ENCODE data around the gene OR51Q1. TPM values are rescaled to one million over a fixed set of nuclear protein-coding genes. Genes with fewer than 3 reads are reported as not detected.

The OR51Q1 gene
- total and polyA plus RNA-seq, 4 donors = not detected

- no peak overlapping the region for H3K27ac ChIP-seq (ENCODE audit: low read depth in 1 of 2, low read length in 2 of 2)
- H3K4me1 ChIP-seq (ENCODE audit: control insufficient read depth in 4 of 4, insufficient read depth in 4 of 4, low read length in 3 of 4) = no peaks in the 10 kb centered on the region
- WGBS = 62% methylated on average over 5 of the region's 5 CpGs
- peaks cover 0 to 2% (median 0%) of the 10 kb centered on the region in 4 donors for H3K27me3 ChIP-seq (ENCODE audit: control insufficient read depth in 4 of 4, insufficient read depth in 4 of 4, low read length in 3 of 4)
- TF ChIP-seq RAD21 (IDR thresholded peaks at IDR 0.05) = no peak
- TF ChIP-seq ATF3 (IDR thresholded peaks at IDR 0.05) = no peak
- TF ChIP-seq SP1 (IDR thresholded peaks at IDR 0.05) = no peak
- no peak for TF ChIP-seq JUND (IDR thresholded peaks at IDR 0.05)
- H3K9me3 ChIP-seq (ENCODE audit: control insufficient read depth in 4 of 4, low read length in 3 of 4) = no peaks in the 10 kb centered on the region
- no peaks in the 10 kb centered on the region for H3K36me3 ChIP-seq (ENCODE audit: control insufficient read depth in 4 of 4, insufficient read depth in 3 of 4, low read depth in 1 of 4, low read length in 3 of 4)
- no peak overlapping the region for H3K4me3 ChIP-seq (ENCODE audit: low read depth in 1 of 3, low read length in 3 of 3)
- H3K9ac ChIP-seq (ENCODE audit: low read depth in 1 of 2, low read length in 2 of 2) = no peak overlapping the region
- no peak for DNase-seq (ENCODE audit: low spot score)
Measured at GRCh38 chr11:5420993-5421392, 918 bp upstream of the OR51Q1 start.

- H3K4me3 ChIP-seq (ENCODE audit: low read depth in 1 of 3, low read length in 3 of 3) = no peak overlapping the region
- no peaks in the 10 kb centered on the region for H3K4me1 ChIP-seq (ENCODE audit: control insufficient read depth in 4 of 4, insufficient read depth in 4 of 4, low read length in 3 of 4)
- peaks cover 0 to 6% (median 0%) of the 10 kb centered on the region in 4 donors for H3K27me3 ChIP-seq (ENCODE audit: control insufficient read depth in 4 of 4, insufficient read depth in 4 of 4, low read length in 3 of 4)
- no peaks in the 10 kb centered on the region for H3K9me3 ChIP-seq (ENCODE audit: control insufficient read depth in 4 of 4, low read length in 3 of 4)
- no peak overlapping the region for H3K9ac ChIP-seq (ENCODE audit: low read depth in 1 of 2, low read length in 2 of 2)
- 36% methylated on average over 3 of the region's 3 CpGs for WGBS
- TF ChIP-seq YY1 (IDR thresholded peaks at IDR 0.05) (no peak), HNF4G (IDR thresholded peaks at IDR 0.05) (no peak), RAD21 (IDR thresholded peaks at IDR 0.05) (no peak), FOXA2 (IDR thresholded peaks at IDR 0.05) (no peak), HNF4A (conservative IDR thresholded peaks at IDR 0.05) (no peak), NR2F2 (IDR thresholded peaks at IDR 0.05) (no peak), GABPA (IDR thresholded peaks at IDR 0.05 in 1 of 2, conservative IDR thresholded peaks at IDR 0.05 in 1 of 2) (no peak), RXRA (IDR thresholded peaks at IDR 0.05) (no peak), ZBTB33 (IDR thresholded peaks at IDR 0.05) (no peak), SP1 (IDR thresholded peaks at IDR 0.05) (no peak), EGR1 (IDR thresholded peaks at IDR 0.05; ENCODE audit: low read depth in 2 of 2) (no peak), TAF1 (conservative IDR thresholded peaks at IDR 0.05) (no peak), FOXA1 (IDR thresholded peaks at IDR 0.05) (no peak), ATF3 (IDR thresholded peaks at IDR 0.05) (no peak)
- TF ChIP-seq, protein P1, sequence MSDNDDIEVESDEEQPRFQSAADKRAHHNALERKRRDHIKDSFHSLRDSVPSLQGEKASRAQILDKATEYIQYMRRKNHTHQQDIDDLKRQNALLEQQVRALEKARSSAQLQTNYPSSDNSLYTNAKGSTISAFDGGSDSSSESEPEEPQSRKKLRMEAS (IDR thresholded peaks at IDR 0.05) = no peak
- TF ChIP-seq, protein P2, sequence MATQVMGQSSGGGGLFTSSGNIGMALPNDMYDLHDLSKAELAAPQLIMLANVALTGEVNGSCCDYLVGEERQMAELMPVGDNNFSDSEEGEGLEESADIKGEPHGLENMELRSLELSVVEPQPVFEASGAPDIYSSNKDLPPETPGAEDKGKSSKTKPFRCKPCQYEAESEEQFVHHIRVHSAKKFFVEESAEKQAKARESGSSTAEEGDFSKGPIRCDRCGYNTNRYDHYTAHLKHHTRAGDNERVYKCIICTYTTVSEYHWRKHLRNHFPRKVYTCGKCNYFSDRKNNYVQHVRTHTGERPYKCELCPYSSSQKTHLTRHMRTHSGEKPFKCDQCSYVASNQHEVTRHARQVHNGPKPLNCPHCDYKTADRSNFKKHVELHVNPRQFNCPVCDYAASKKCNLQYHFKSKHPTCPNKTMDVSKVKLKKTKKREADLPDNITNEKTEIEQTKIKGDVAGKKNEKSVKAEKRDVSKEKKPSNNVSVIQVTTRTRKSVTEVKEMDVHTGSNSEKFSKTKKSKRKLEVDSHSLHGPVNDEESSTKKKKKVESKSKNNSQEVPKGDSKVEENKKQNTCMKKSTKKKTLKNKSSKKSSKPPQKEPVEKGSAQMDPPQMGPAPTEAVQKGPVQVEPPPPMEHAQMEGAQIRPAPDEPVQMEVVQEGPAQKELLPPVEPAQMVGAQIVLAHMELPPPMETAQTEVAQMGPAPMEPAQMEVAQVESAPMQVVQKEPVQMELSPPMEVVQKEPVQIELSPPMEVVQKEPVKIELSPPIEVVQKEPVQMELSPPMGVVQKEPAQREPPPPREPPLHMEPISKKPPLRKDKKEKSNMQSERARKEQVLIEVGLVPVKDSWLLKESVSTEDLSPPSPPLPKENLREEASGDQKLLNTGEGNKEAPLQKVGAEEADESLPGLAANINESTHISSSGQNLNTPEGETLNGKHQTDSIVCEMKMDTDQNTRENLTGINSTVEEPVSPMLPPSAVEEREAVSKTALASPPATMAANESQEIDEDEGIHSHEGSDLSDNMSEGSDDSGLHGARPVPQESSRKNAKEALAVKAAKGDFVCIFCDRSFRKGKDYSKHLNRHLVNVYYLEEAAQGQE (IDR thresholded peaks at IDR 0.05) = no peak
- H3K27ac ChIP-seq (ENCODE audit: low read depth in 1 of 2, low read length in 2 of 2) = no peak overlapping the region
- no peaks in the 10 kb centered on the region for H3K36me3 ChIP-seq (ENCODE audit: control insufficient read depth in 4 of 4, insufficient read depth in 3 of 4, low read depth in 1 of 4, low read length in 3 of 4)
- no peak for DNase-seq (ENCODE audit: low spot score)
Measured at GRCh38 chr11:5423131-5423530, 1.2 kb downstream of the OR51Q1 start.
